LNCAP (cell line): ENCODE measurements around the gene APOC1.

ENCODE experiments used
- CTCF ChIP-seq: fragments of 450-650 bp; IDR thresholded peaks from 2 replicates; pipeline ENCODE4 v1.5.1; 2017; ENCODE audit warnings: mild to moderate bottlenecking

APOC1 gene

GRCh38 chr19:44874317-44874716 is 40.1 kb upstream of the APOC1 start:
- TF ChIP-seq CTCF: no peak

GRCh38 chr19:44875666-44876451 is 38.5 kb upstream of the APOC1 start:
- TF ChIP-seq CTCF: no peak

- no peak for TF ChIP-seq CTCF
Measured at GRCh38 chr19:44876930-44877535, 37.4 kb upstream of the APOC1 start.

- TF ChIP-seq CTCF: no peak
Measured at GRCh38 chr19:44878120-44878865, 36.1 kb upstream of the APOC1 start.

- TF ChIP-seq CTCF: no peak
Measured at GRCh38 chr19:44879309-44880065, 34.9 kb upstream of the APOC1 start.

- TF ChIP-seq CTCF: no peak
Measured at GRCh38 chr19:44882063-44882462, 32.3 kb upstream of the APOC1 start.

GRCh38 chr19:44883922-44884321 is 30.5 kb upstream of the APOC1 start:
- TF ChIP-seq CTCF: no peak
